Keratinocyte (primary cell): ENCODE results near the gene PRKN. TPM values are rescaled to one million over a fixed set of nuclear protein-coding genes. Genes with fewer than 3 reads are reported as not detected.
A peak's percentile ranks its signal among the peaks of the same experiment; 100 is the strongest.

Source experiments
- DNase-seq: peaks from one replicate; pipeline ENCODE4 v3.0.0-alpha.2; 2011; ENCODE audit warnings: low read depth, missing footprints, low spot score
- FAIRE-seq: peaks from 2 replicates; lab custom pipeline; 2011; peaks lifted over from hg19 to GRCh38; lab: Jason Lieb, UNC
- H2AFZ ChIP-seq: 2 replicates; pipeline ENCODE4 v1.6.0; 2012; ENCODE audit warnings: low read length, control low read depth, inconsistent platforms; ENCODE audit not compliant: control insufficient read depth
- H3K27ac ChIP-seq: 2 replicates; pipeline ENCODE4 v1.5.1; 2011; ENCODE audit warnings: low read length; ENCODE audit not compliant: control insufficient read depth, insufficient read depth
- H3K27me3 ChIP-seq: 3 replicates; pipeline ENCODE4 v1.6.0; 2011; ENCODE audit warnings: low read length; ENCODE audit not compliant: control insufficient read depth, insufficient read depth; ENCODE audit errors: extremely low read depth
- H3K36me3 ChIP-seq, 2 experiments: 2 replicates in 1 of 2; 3 replicates in 1 of 2; pipeline ENCODE4 v1.5.1; 2011; ENCODE audit warnings: low read length in 2 of 2, mild to moderate bottlenecking in 1 of 2; ENCODE audit not compliant: control insufficient read depth in 2 of 2, insufficient read depth in 2 of 2; ENCODE audit errors: extremely low read depth in 1 of 2
- H3K4me1 ChIP-seq: 3 replicates; pipeline ENCODE4 v1.5.1; 2011; ENCODE audit warnings: low read length; ENCODE audit not compliant: control insufficient read depth, insufficient read depth; ENCODE audit errors: extremely low read depth
- H3K4me2 ChIP-seq: 3 replicates; pipeline ENCODE4 v1.6.0; 2011; ENCODE audit warnings: low read depth, low read length; ENCODE audit not compliant: control insufficient read depth, insufficient read depth; ENCODE audit errors: extremely low read depth
- H3K4me3 ChIP-seq, 3 experiments: fragments of 200-600 bp in 1 of 3; sonication (generic) in 1 of 3; 2 replicates in 2 of 3; 3 replicates in 1 of 3; pipeline ENCODE4 v1.5.1; 2011 to 2016; ENCODE audit warnings: low read length in 3 of 3, mild to moderate bottlenecking in 3 of 3, control low read depth in 2 of 3, inconsistent platforms in 1 of 3, low read depth in 1 of 3, mixed read lengths in 1 of 3, mixed run types in 1 of 3, moderate library complexity in 1 of 3; ENCODE audit not compliant: control insufficient read depth in 2 of 3, insufficient read depth in 2 of 3; ENCODE audit errors: extremely low read depth in 1 of 3
- H3K79me2 ChIP-seq: 2 replicates; pipeline ENCODE4 v1.6.0; 2012; ENCODE audit warnings: low read length; ENCODE audit not compliant: control insufficient read depth, insufficient read depth
- H3K9ac ChIP-seq: 3 replicates; pipeline ENCODE4 v1.6.0; 2011; ENCODE audit warnings: low read length; ENCODE audit not compliant: control insufficient read depth, insufficient read depth; ENCODE audit errors: extremely low read depth
- H3K9me1 ChIP-seq: 3 replicates; pipeline ENCODE4 v1.6.0; 2011; ENCODE audit warnings: low read length; ENCODE audit not compliant: control insufficient read depth, insufficient read depth; ENCODE audit errors: extremely low read depth
- H3K9me3 ChIP-seq: 2 replicates; pipeline ENCODE4 v1.5.1; 2012; ENCODE audit warnings: low read depth, low read length; ENCODE audit not compliant: control insufficient read depth
- H4K20me1 ChIP-seq: 3 replicates; pipeline ENCODE4 v1.6.0; 2011; ENCODE audit warnings: low read length; ENCODE audit not compliant: control insufficient read depth, insufficient read depth; ENCODE audit errors: extremely low read depth
- CTCF ChIP-seq, 3 experiments: IDR thresholded peaks in 1 of 3; conservative IDR thresholded peaks in 1 of 3; optimal IDR thresholded peaks in 1 of 3; 2 replicates in 2 of 3; 3 replicates in 1 of 3; pipeline versions ENCODE3 to v1.5.1; 2011; ENCODE audit warnings: low read length in 3 of 3, mild to moderate bottlenecking in 3 of 3, moderate library complexity in 2 of 3, control low read depth in 1 of 3, inconsistent platforms in 1 of 3; ENCODE audit not compliant: insufficient read depth in 2 of 3; ENCODE audit errors: extremely low read depth in 1 of 3
- EZH2 ChIP-seq: IDR thresholded peaks from one replicate; pipeline ENCODE4 v1.6.1; 2012; ENCODE audit warnings: inconsistent platforms, mild to moderate bottlenecking, low read length, moderate library complexity
- dilution Hi-C: fragments of 300-500 bp; cut with MboI; formaldehyde crosslinking; loops from one replicate; pipeline ENCODE4 v1.7.0; 2020; ENCODE audit warnings: low sequenced_read_pairs; ENCODE audit not compliant: extremely low pct_ligation_motif_present
- polyA plus RNA-seq, 5 experiments: library from polyadenylated mRNA; depleted of rRNA in 3 of 5; stranded (reverse) in 3 of 5; stranded (forward) in 1 of 5; unstranded in 1 of 5; fragments of >200 nt; gene quantifications; 1 replicate in 1 of 5; 2 replicates in 3 of 5; 3 replicates in 1 of 5; pipeline versions ENCODE4 v1.2.1 to v1.2.3, GENCODE V29; 2011 to 2012; ENCODE audit warnings: missing spikeins in 2 of 5, low read depth in 1 of 5, low replicate concordance in 1 of 5

Gene PRKN
- polyA plus RNA-seq, 1 donor (not counting 4 experiments of a cell fraction or from before 2014, with no cell fraction given) = 0.67 TPM

DNA sequence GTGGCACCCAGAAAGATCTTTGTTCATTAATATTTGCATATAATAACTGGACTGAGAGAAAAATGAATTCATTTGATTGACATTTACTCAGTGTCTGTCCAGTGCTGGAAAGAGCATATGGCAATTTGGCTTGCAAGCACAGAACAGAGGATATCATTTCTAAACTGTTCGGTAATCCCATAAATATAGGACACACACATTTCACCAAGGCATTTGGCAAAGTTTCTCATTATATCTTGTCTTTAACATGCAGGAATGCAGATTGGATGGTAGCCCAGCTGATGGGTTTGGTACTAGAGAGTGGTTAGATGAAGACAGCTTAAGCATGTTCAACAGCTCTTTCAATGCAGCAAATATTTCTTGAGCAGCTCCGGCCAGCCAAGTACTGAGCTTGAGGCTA, 259.2 kb downstream of the PRKN start:
- DNase-seq (no peak), FAIRE-seq (no peak)
- H3K27ac ChIP-seq = no peak overlapping the region
- peaks cover 9% of the 10 kb centered on the region for H3K4me1 ChIP-seq
- no peaks in the 10 kb centered on the region for H3K36me3 ChIP-seq
- H3K9ac ChIP-seq = no peak overlapping the region
- TF ChIP-seq CTCF (optimal IDR thresholded peaks at IDR 0.05 in 1 of 3, IDR thresholded peaks at IDR 0.05 in 1 of 3, conservative IDR thresholded peaks at IDR 0.05 in 1 of 3; ENCODE audit: extremely low read depth in 1 of 3, insufficient read depth in 2 of 3, low read length in 3 of 3) (no peak), EZH2 (no peak)
- no peaks in the 10 kb centered on the region for H3K27me3 ChIP-seq
- no peak overlapping the region for H2AFZ ChIP-seq
- no peaks in the 10 kb centered on the region for H3K9me3 ChIP-seq
- dilution Hi-C loops = no loop called here
- H3K9me1 ChIP-seq = no peaks in the 10 kb centered on the region
- H3K4me2 ChIP-seq = no peak overlapping the region
- H3K4me3 ChIP-seq = no peak overlapping the region
- H4K20me1 ChIP-seq = no peaks in the 10 kb centered on the region
- no peaks in the 10 kb centered on the region for H3K79me2 ChIP-seq

DNA sequence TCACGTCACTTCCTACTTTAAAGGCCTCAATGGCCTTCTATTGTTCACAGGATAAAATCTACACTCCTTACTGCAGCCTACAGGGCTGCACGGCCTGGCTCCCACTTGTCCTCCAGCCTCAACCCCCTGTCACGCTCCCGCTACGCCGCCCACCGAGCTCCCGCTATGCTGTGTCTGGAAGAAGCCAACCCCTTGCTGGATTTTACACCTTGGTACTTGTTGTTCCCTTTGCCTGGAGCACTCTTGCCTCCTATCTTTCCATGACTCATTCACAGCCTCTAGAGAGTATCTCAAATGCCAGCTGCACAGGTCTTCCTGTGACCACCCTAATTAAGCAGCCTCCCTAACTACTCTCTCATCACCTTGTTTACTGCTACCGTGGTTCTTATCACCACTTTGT, 259.9 kb downstream of the PRKN start:
- no peak overlapping the region for H3K4me3 ChIP-seq
- dilution Hi-C loops = no loop called here
- peak; percentile 1 for DNase-seq
- no peak overlapping the region for H2AFZ ChIP-seq
- H3K4me2 ChIP-seq = no peak overlapping the region
- H3K79me2 ChIP-seq = no peaks in the 10 kb centered on the region
- H3K9ac ChIP-seq = no peak overlapping the region
- H3K4me1 ChIP-seq = peaks cover 9% of the 10 kb centered on the region
- TF ChIP-seq EZH2 (no peak), CTCF (optimal IDR thresholded peaks at IDR 0.05 in 1 of 3, IDR thresholded peaks at IDR 0.05 in 1 of 3, conservative IDR thresholded peaks at IDR 0.05 in 1 of 3; ENCODE audit: extremely low read depth in 1 of 3, insufficient read depth in 2 of 3, low read length in 3 of 3) (no peak)
- H3K27ac ChIP-seq = no peak overlapping the region
- no peaks in the 10 kb centered on the region for H3K36me3 ChIP-seq
- no peaks in the 10 kb centered on the region for H4K20me1 ChIP-seq
- peak; percentile 74 for FAIRE-seq
- H3K9me1 ChIP-seq = no peaks in the 10 kb centered on the region
- H3K9me3 ChIP-seq = no peaks in the 10 kb centered on the region
- no peaks in the 10 kb centered on the region for H3K27me3 ChIP-seq
